ENCODE results near the gene KLHDC2.
A peak's percentile ranks its signal among the peaks of the same experiment; 100 is the strongest.
"Not testable (repeated sequence)": the region's sequence is repeated elsewhere in the genome, so short reads cannot be mapped to it uniquely, and the experiment has no call there.

The KLHDC2 gene

DNA sequence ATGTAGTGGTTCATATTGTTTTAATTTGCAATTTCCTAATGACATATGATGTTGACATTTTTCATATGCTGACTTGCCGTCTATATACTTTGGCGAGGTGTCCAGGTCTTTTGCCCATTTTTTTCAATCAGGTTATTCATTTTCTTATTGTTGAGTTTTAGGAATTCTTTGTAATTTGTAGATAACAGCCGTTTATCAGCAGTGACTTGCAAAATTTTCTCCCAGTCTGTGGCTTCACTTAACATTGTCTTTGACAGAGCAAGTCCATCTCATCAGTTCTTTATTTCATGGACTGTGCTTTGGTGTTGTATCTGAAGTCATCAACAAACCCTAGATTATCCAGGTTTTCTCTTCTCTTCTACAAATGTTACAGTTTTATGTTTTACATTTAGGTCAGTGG lies 12.6 kb upstream of the KLHDC2 start:
- Histone ChIP-seq H3K27ac (ENCODE audit: low read length) (no peak overlapping the region), H3K4me1 (ENCODE audit: control insufficient read depth, insufficient read depth, low read length) (no peaks in the 10 kb centered on the region), H3K36me3 (ENCODE audit: control insufficient read depth, insufficient read depth, low read length) (no peaks in the 10 kb centered on the region), H3K9me3 (ENCODE audit: control insufficient read depth, insufficient read depth, low read length) (no peaks in the 10 kb centered on the region), H3K27me3 (ENCODE audit: control insufficient read depth, insufficient read depth, low read length) (no peaks in the 10 kb centered on the region), H3K4me3 (ENCODE audit: low read length) (no peak overlapping the region)
- DNase-seq (ENCODE audit: low read depth, low spot score), result no peak
- WGBS (ENCODE audit: insufficient coverage, insufficient read length), result no CpG with 5 or more reads among the region's 3 CpGs

DNA sequence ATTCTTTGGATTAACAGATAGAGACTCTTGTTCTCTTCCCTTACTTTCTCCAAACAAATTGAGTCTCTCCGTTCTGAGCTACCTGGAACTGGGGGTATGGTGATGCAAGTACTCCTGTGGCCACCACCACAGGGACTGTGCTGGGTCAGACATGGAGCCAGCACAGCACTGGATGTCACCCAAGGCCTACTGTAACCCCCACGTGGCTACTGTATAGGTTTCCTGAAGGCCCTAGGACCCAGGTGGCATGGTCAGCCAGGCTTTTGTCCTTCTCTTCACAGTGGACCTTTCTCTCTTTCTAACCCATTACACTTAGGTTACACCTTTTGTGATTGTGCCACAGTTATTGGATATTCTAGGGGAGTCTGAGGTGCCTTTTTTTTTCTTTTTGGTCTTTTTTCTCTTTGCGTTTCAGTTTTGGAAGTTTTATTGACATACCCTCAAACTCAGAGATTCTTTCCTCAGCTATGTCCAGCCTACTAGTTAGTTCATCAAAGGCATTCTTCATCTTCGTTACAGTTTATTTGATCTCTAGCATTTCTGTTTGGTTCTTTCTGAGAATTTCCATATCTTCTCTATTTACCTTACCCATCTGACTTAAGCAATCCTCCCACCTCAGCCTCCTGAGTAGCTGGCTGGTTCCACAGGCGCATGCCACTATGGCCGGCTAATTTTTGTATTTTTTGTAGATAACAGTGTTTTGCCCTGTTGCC lies 6.0 kb upstream of the KLHDC2 start:
- WGBS (ENCODE audit: insufficient coverage, insufficient read length), result no CpG with 5 or more reads among the region's 6 CpGs
- H3K4me1 ChIP-seq (ENCODE audit: control insufficient read depth, insufficient read depth, low read length), result peaks cover 2% of the 10 kb centered on the region; the same call in 1 of the 2 replicates

DNA sequence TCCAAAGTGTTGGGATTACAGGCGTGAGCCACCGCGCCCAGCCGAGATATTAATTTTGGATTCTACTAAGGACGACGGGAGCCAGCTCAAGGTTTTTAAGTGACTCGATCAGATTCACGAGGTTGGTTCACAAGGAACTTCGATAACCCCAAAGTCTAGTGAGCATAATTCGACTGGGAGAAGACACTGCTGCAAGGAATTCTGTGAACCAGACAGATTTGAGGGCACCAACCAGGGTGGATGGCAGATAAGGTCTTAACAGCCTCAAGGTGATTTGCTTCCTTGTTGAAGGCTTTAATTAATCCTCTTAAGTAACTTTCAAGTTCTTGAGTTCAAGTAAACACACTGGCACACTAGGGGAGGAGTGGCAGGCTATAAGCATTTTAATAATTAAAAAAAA lies 1.1 kb upstream of the KLHDC2 start:
- no peaks in the 10 kb centered on the region for H3K36me3 ChIP-seq (ENCODE audit: control insufficient read depth, insufficient read depth, low read length)
- H3K4me3 ChIP-seq (ENCODE audit: low read length), result no peak overlapping the region
- DNase-seq (ENCODE audit: low read depth, low spot score), result no peak
- WGBS (ENCODE audit: insufficient coverage, insufficient read length), result no CpG with 5 or more reads among the region's 10 CpGs
- H3K27ac ChIP-seq (ENCODE audit: low read length), result no peak overlapping the region
- H3K9me3 ChIP-seq (ENCODE audit: control insufficient read depth, insufficient read depth, low read length), result no peaks in the 10 kb centered on the region
- no peaks in the 10 kb centered on the region for H3K27me3 ChIP-seq (ENCODE audit: control insufficient read depth, insufficient read depth, low read length)
- peaks cover 2% of the 10 kb centered on the region; the same call in 1 of the 2 replicates for H3K4me1 ChIP-seq (ENCODE audit: control insufficient read depth, insufficient read depth, low read length)

More for the DNA sequence above, 6.0 kb upstream of the KLHDC2 start:
- H3K27ac ChIP-seq (ENCODE audit: low read length), result no peak overlapping the region
- no peak overlapping the region for H3K4me3 ChIP-seq (ENCODE audit: low read length)
- H3K27me3 ChIP-seq (ENCODE audit: control insufficient read depth, insufficient read depth, low read length), result no peaks in the 10 kb centered on the region
- no peaks in the 10 kb centered on the region for H3K9me3 ChIP-seq (ENCODE audit: control insufficient read depth, insufficient read depth, low read length)
- no peak for DNase-seq (ENCODE audit: low read depth, low spot score)
- H3K36me3 ChIP-seq (ENCODE audit: control insufficient read depth, insufficient read depth, low read length), result no peaks in the 10 kb centered on the region

DNA sequence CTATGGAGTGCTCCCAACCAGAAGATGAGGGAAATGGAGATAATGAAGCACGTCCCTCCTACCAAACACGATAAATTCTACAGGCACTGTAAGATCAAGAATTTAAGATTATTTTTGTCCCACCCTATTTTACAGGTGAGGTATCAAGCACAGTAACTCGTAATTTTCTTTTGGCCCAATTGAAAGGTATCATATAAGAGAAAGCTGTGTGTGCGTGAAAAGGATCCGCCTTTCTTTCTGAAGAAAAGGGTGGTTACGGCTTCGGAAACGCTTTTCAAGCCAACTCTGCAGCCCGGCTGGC lies 733 bp upstream of the KLHDC2 start:
- Histone ChIP-seq H3K36me3 (ENCODE audit: control insufficient read depth, insufficient read depth, low read length) (no peaks in the 10 kb centered on the region), H3K4me3 (ENCODE audit: low read length) (peak overlapping the region; percentile 52), H3K27me3 (ENCODE audit: control insufficient read depth, insufficient read depth, low read length) (no peaks in the 10 kb centered on the region), H3K4me1 (ENCODE audit: control insufficient read depth, insufficient read depth, low read length) (peaks cover 2% of the 10 kb centered on the region; the same call in 1 of the 2 replicates), H3K9me3 (ENCODE audit: control insufficient read depth, insufficient read depth, low read length) (no peaks in the 10 kb centered on the region), H3K27ac (ENCODE audit: low read length) (no peak overlapping the region)
- WGBS (ENCODE audit: insufficient coverage, insufficient read length), result no CpG with 5 or more reads among the region's 9 CpGs
- DNase-seq (ENCODE audit: low read depth, low spot score), result no peak

DNA sequence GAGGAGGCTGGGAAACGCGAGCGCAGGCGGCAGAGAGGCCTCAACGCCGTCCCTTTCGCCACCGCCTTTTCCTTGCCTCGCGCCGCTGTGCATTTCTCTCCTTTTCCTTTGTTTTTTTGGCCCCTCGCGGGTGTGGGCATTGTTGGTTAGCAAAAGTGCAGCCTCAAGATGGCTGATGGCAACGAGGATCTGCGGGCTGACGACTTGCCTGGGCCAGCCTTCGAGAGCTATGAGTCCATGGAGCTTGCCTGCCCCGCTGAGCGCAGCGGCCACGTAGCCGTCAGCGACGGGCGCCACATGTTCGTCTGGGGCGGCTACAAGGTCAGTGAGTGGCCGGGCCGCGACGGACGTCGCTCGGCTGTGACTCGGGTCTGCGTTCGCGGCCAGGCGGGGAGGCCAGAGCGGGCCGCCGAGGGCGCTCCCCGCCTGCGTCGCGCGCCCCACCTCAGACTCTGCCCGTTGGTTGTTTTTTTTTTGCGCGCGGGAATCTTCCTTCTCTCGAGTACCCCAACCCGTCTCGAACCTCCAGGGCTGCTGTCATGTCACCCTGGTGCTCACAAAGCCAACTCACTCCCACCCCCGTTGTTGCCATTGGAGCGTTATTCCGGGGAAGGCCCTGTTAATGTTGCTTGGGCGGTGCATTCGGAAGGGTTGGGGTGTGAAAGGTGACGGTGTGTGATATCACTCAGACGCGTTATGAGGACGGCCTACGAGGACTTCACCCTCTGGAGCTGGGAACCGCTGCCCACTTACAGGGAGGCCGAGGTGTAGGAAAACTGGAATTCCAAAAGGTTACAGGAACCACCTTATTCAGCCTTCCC lies 558 bp downstream of the KLHDC2 start:
- Histone ChIP-seq H3K27ac (ENCODE audit: low read length) (no peak overlapping the region), H3K36me3 (ENCODE audit: control insufficient read depth, insufficient read depth, low read length) (no peaks in the 10 kb centered on the region), H3K9me3 (ENCODE audit: control insufficient read depth, insufficient read depth, low read length) (no peaks in the 10 kb centered on the region), H3K4me3 (ENCODE audit: low read length) (peak overlapping the region; percentile 52), H3K27me3 (ENCODE audit: control insufficient read depth, insufficient read depth, low read length) (no peaks in the 10 kb centered on the region), H3K4me1 (ENCODE audit: control insufficient read depth, insufficient read depth, low read length) (peaks cover 2% of the 10 kb centered on the region; the same call in 1 of the 2 replicates)
- no CpG with 5 or more reads among the region's 67 CpGs for WGBS (ENCODE audit: insufficient coverage, insufficient read length)
- no peak for DNase-seq (ENCODE audit: low read depth, low spot score)

DNA sequence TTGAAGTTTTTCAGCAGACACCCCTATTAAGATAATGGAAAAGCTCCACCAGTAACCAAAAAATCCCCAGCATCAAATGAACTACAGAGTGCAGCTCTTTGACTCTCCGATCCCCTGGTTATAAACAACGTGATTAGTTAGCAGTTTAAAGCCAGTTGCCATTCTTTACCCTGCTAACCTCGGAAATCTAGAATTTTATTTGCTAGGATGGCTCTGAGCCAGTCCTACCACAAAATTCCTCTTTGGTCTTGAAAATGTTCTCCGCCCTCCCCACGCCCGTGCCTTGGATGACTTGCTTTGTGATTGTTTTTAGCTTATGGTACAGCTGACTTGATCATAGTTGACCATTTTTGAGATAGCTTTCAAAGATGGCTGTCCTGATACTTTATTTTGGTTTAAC lies 1.2 kb downstream of the KLHDC2 start:
- Histone ChIP-seq H3K36me3 (ENCODE audit: control insufficient read depth, insufficient read depth, low read length) (no peaks in the 10 kb centered on the region), H3K9me3 (ENCODE audit: control insufficient read depth, insufficient read depth, low read length) (no peaks in the 10 kb centered on the region), H3K4me3 (ENCODE audit: low read length) (peak overlapping the region; percentile 52; the same call in 1 of the 2 replicates), H3K27me3 (ENCODE audit: control insufficient read depth, insufficient read depth, low read length) (no peaks in the 10 kb centered on the region), H3K4me1 (ENCODE audit: control insufficient read depth, insufficient read depth, low read length) (peaks cover 2% of the 10 kb centered on the region; the same call in 1 of the 2 replicates), H3K27ac (ENCODE audit: low read length) (no peak overlapping the region)
- DNase-seq (ENCODE audit: low read depth, low spot score), result no peak
- WGBS (ENCODE audit: insufficient coverage, insufficient read length), result no CpG with 5 or more reads among the region's 6 CpGs

DNA sequence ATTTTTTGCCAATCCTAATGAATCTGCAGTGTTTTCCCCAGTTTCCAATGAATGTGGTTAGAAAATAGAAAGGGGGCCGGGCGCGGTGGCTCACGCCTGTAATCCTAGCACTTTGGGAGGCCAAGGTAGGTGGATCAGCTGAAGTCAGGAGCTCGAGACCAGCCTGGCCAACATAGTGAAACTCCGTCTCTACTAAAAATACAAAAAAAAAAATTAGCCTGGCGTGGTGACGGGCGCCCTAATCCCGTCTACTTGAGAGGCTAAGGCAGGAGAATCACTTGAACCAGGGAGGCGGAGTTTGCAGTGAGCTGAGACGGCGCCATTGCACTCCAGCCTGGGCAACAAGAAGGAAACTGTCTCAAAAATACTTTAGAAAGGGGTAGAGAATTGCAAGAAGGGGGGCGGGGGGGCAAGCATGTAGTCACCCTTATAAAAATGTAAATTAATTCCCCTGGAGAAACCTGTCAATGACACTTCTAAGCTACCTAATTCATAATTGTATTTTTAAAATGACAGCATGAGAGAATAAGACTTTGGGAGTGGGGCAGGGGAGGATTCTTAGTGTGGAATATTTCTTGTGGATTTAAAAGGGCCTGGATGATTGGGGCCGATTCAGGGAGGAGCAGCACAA lies 1.7 kb downstream of the KLHDC2 start:
- Histone ChIP-seq H3K36me3 (ENCODE audit: control insufficient read depth, insufficient read depth, low read length) (no peaks in the 10 kb centered on the region), H3K27me3 (ENCODE audit: control insufficient read depth, insufficient read depth, low read length) (no peaks in the 10 kb centered on the region), H3K27ac (ENCODE audit: low read length) (no peak overlapping the region), H3K9me3 (ENCODE audit: control insufficient read depth, insufficient read depth, low read length) (no peaks in the 10 kb centered on the region), H3K4me1 (ENCODE audit: control insufficient read depth, insufficient read depth, low read length) (peaks cover 2% of the 10 kb centered on the region; the same call in 1 of the 2 replicates), H3K4me3 (ENCODE audit: low read length) (no peak overlapping the region)
- WGBS (ENCODE audit: insufficient coverage, insufficient read length), result no CpG with 5 or more reads among the region's 15 CpGs
- DNase-seq (ENCODE audit: low read depth, low spot score), result no peak

DNA sequence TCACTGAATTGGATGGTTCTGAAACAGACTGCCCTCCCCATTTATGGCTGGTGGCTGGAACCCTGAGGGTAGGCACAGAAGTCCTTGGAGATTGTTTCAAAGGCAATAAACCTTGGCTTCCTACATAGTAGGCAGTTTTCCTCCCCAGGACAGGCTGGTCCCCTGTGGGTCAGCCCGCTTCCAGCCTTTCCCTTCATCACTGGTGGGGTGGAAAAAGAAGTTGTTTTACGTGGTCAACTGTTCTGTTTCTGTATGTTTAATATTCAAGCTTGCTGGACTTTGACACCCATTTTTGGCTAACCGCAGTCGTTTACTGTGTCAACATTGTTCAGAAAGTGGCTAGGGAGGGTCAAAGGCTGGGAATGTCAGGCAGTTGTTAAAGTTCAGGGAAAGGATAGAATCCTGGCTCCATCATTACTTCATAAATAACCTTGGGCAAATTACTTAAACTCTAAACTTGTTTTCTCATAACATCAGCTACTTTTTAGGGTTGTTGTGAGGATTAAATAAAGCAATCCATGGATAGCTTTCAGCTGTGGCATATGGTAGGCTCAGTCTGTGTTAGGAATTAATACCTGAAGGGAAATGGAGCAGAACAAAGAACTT lies 2.4 kb downstream of the KLHDC2 start:
- Histone ChIP-seq H3K4me3 (ENCODE audit: low read length) (no peak overlapping the region), H3K36me3 (ENCODE audit: control insufficient read depth, insufficient read depth, low read length) (no peaks in the 10 kb centered on the region), H3K27ac (ENCODE audit: low read length) (no peak overlapping the region), H3K27me3 (ENCODE audit: control insufficient read depth, insufficient read depth, low read length) (no peaks in the 10 kb centered on the region), H3K4me1 (ENCODE audit: control insufficient read depth, insufficient read depth, low read length) (peaks cover 2% of the 10 kb centered on the region; the same call in 1 of the 2 replicates), H3K9me3 (ENCODE audit: control insufficient read depth, insufficient read depth, low read length) (no peaks in the 10 kb centered on the region)
- no CpG with 5 or more reads among the region's 4 CpGs for WGBS (ENCODE audit: insufficient coverage, insufficient read length)
- no peak for DNase-seq (ENCODE audit: low read depth, low spot score)

DNA sequence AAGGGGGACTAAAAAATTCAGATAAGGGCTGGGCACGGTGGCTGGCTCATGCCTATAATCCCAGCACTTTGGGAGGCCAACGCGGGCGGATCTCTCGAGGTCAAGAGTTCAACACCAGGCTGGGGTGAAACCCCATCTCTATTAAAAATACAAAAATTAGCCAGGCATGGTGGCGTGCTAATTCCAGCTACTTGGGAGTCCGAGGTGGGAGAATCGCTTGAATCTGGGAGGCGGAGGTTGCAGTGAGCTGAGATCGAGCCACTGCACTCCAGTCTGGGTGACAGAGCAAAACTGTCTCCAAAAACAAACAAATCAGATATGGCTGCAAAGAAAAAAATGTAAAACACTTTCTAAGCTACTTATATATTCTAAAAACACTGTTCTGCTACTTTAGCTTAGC lies 3.7 kb downstream of the KLHDC2 start:
- not testable (repeated sequence) for H3K36me3 ChIP-seq (ENCODE audit: control insufficient read depth, insufficient read depth, low read length); H3K9me3 ChIP-seq (ENCODE audit: control insufficient read depth, insufficient read depth, low read length); H3K27ac ChIP-seq (ENCODE audit: low read length); H3K4me3 ChIP-seq (ENCODE audit: low read length); H3K27me3 ChIP-seq (ENCODE audit: control insufficient read depth, insufficient read depth, low read length); DNase-seq (ENCODE audit: low read depth, low spot score); H3K4me1 ChIP-seq (ENCODE audit: control insufficient read depth, insufficient read depth, low read length)
- WGBS (ENCODE audit: insufficient coverage, insufficient read length), result no CpG with 5 or more reads among the region's 10 CpGs

DNA sequence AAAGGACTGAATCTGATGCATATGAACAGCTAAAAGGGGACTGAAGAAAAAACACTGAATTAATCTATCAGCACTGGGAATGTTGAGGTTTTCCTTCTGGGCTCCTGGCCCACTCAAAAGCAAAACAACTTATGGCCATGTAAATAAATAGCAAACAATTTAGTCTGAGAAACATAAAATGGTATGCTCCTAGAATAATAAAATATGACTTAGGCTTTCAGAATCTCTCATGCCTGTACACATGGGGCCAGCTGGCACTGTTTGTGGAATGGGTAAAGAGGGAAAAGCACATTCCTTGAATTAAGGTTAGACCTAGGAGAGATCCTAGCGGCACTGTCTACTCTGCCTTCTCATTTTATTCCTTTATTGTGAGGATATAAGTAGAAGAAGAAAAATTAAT lies 6.2 kb downstream of the KLHDC2 start:
- DNase-seq (ENCODE audit: low read depth, low spot score), result no peak
- no peaks in the 10 kb centered on the region for H3K4me1 ChIP-seq (ENCODE audit: control insufficient read depth, insufficient read depth, low read length)
- no peak overlapping the region for H3K27ac ChIP-seq (ENCODE audit: low read length)
- no peaks in the 10 kb centered on the region for H3K27me3 ChIP-seq (ENCODE audit: control insufficient read depth, insufficient read depth, low read length)
- no CpG with 5 or more reads among the region's 1 CpG for WGBS (ENCODE audit: insufficient coverage, insufficient read length)
- no peaks in the 10 kb centered on the region for H3K9me3 ChIP-seq (ENCODE audit: control insufficient read depth, insufficient read depth, low read length)
- H3K36me3 ChIP-seq (ENCODE audit: control insufficient read depth, insufficient read depth, low read length), result no peaks in the 10 kb centered on the region
- no peak overlapping the region for H3K4me3 ChIP-seq (ENCODE audit: low read length)

Measured in iPS DF 6.9 (cell line).